GM18519 (cell line): ENCODE data around the gene PDHA1.
A peak's percentile ranks its signal among the peaks of the same experiment; 100 is the strongest.

Experiments used
- ATAC-seq: cut with Tn5 transposase; IDR thresholded peaks from one replicate; pipeline ENCODE4 v1.9.1; 2021; ENCODE audit warnings: mild to moderate bottlenecking, moderate library complexity; ENCODE audit not compliant: unreplicated experiment, low FRiP score

The PDHA1 gene

DNA sequence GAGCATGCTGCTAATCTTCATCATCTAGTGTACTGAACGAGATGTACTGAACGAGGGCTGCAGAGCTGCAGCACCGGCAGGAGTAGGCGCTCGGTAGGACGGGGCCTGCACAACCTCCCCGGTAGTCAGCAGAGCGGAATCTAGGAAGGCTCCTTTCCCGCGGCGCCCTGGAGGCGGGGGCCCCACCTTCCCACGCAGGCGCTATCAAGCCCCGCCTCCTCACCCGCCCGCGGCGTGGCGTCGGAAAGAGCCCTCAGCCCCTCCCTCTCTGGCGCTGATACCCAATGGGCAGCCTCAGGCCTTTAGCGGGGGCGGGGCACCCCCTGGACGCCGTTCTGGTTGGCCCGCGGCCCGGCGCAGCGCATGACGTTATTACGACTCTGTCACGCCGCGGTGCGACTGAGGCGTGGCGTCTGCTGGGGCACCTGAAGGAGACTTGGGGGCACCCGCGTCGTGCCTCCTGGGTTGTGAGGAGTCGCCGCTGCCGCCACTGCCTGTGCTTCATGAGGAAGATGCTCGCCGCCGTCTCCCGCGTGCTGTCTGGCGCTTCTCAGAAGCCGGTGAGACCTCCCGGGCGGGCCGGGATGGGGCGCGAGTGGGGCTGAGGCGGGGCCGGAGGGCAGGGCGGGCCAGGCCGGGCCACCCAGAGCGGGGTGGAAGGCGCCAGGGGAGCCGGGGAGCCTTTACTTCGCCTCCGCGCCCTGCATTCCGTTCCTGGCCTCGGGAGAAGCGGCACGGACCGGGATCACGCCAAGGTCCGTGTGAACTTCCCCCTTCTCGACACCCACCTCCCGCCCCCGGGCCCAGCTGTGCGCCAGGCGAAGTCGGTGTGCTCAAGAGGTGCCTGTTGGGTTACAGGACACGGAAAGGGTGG lies at the start of gene PDHA1:
PDHA1 (plus strand) TSS at position 393 of the 874 bp plus-strand sequence; CDS start at position 504, 111 bp downstream.
- peak; percentile 97 for ATAC-seq

DNA sequence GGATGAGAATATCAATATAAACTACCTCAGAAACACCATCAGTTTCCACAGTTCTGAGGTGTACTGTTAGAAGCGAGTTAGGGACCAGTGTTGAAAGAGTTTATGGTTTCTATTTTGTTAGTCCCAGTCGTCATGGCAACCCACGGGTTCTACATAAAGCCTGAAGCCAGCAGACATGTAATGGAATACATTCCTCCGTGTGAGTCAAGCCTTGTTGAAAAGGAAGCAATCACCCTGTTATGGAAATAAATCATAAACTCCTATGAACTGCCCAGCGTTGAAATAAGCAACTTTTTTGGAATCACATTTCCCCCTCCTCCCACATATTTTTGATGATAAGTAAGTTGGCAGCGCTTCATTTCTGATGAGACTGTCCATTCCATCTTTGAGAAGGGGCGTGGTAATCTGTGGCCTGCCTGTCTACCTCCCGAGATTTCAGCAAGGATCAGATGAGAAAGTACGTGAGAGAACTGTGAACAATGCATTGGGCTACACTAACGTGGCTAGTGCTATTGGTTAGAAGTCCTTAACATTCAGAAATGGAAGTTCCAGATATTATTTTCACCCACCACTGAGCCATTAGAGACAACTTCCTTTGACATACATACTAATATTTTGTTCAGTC lies 40.4 kb upstream of the PDHA1 start:
- ATAC-seq, result no peak

DNA sequence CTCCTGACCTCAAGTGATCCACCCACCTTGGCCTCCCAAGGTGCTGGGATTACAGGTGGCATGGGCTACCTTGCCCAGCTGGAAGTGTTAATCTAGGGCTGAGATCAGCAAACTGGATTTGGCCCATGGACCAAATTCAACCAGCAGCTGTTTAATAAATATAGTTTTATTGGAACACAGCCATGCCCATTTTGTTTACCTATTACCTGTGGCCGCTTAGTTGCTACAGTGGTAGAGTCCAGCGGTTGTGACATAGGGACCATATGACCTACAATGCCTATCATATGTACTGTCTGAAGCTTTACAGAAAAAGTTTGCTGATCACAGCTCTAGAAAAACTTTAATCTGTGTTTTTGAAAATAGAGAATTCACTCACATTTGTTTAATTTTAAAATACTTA lies 17.2 kb upstream of the PDHA1 start:
- no peak for ATAC-seq

DNA sequence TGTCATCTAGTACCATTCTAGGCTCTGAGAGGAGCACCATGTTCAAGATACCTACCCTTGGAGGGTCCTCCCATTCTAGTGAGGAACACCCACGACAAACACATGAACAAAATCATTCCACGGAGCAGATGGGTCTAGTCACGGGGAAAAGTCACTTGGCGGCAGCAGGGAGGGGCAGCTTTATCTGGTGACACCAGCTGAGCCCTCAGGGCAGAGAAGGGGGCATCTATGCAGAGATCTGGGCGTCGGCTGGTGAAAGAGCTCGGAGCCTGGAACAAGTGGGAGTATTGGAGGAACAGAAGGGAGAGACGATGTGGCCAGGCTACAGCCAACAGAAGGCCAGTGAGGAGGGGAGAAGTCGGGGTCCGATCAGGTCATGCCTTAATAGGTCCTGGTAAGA lies 11.9 kb upstream of the PDHA1 start:
- no peak for ATAC-seq

DNA sequence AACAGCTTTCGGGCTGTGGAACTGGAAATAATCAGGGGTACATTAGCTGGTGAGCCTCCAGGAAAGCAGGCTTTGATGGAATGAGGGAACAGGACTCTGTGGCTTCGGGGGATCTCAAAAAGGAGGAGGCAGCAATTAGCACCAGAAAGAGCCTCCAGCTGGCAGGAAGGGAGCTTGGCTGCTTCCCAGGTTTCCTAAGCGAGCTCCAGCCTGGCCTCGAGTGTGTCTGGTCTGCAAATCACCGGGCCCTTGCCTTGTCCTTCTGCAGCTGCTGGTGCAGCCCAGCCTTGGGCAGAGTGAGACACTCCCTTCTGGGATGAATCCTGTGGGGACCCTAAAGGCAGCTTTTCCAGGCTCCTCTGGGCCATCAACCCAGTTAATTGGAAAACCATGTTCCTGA lies 10.7 kb upstream of the PDHA1 start:
- no peak for ATAC-seq

DNA sequence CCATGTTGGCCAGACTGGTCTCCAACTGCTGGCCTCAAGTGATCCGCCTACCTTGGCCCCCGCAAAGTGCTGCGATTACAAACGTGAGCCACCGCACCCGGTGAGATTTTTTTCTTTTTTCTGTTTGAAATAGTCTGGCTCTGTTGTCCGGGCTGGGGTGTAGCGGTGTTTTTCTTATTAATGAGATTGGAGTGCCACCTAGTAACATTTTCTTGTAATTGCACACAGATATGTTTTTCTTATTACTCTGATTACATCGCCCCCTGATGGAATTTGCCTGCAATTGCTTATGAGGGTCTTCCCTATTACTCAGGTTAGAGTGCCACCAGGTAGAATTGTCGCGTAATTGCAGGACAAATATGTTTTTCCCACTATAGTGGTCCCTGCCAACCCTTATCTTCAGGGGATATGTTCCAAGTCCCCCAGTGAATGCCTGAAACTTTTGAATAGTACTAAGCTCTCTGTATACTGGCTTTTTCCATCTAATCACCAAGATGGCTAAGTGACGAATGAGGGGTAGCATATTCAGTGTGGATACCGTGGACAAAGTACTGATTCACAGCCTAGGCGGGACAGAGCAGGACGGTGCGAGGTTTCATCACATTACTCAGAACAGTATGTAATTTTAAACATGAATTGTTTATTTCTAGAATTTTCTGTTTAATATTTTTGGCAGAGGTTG lies 8.6 kb upstream of the PDHA1 start:
- ATAC-seq, result no peak

DNA sequence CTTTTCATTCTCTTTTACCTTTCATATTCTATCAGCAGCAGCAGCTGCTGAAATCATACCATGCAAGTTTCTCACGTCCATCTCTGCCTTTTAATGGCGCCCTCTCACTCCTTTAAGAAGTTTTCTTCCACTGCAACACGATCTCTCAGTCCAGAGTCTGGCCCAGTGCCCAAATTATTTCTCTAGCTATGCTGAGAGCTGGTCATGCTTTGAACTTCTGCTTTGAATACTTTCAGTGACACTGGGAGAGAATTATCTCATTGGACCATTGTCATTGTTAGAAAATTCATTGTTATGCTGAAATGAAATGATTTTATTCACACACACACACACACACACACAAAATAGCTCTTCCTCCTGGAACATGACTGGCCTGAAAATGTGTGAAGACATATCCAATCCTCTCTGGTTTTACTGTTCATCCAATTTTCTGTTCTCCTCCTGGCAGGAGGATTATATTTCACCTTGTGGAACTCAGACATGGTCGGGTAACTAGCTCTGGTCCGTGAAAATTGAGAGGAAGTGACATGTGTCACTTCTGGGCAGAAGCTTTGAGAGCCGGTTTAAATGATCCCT lies 1.3 kb upstream of the PDHA1 start:
- ATAC-seq, result no peak

DNA sequence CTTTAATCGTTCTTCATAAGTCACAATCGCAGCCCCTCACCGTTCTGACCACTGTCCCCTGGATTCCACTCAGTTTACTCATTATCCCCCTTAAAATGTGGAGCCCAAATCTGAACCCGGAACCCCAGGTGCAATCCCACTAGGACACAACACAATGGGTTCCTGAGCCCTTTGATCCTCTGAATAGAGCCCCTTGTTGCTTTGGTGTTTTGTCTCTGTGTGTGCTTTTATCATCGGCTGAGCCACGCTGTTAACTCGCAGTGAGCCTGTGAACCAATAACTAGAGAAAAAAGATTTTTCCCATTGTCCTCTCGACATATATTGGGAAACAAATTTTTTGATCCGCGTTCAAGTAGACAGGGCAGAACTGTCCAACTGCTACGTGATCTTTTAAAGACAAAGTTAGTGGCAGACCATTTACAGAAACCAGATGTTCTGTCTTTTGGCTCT lies 617 bp upstream of the PDHA1 start:
- no peak for ATAC-seq

DNA sequence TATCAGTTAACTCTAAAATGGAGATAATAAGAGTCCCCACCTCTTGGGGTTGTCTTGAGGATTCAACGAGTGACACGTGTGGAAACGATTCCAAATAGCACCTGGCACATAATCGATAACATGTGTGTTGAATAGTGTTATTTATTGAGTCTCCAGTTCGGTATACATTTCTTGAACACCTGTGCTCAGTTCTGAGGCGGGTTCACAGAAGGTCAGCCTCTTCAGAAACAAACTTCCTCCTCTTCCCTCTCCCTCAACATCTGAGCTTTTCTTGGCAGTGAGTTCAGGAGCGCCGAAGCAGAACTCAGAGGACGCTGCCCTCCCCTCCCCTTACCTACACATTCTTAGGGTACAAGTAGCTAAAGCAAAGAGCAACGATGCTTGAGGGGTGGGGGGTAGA lies 934 bp downstream of the PDHA1 start:
- no peak for ATAC-seq

DNA sequence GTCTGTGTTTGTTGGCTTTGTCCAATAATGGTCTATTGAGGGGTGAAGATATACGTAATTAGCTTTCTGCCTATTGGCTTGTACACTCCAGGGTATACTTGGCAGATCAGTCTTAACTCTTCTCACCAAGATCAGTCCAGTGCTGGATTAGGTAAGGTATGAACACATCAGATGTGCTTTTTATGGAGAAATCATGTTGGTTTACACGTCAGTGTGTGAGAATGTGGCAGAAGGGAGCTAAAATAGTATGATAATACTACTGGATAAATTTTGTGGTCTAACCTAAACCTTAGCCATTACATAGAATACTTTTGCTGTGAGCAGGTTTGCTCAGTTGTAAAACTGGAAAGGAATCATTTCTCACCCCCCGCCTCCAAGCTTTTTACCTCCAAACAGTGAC lies 4.2 kb downstream of the PDHA1 start:
- no peak for ATAC-seq

DNA sequence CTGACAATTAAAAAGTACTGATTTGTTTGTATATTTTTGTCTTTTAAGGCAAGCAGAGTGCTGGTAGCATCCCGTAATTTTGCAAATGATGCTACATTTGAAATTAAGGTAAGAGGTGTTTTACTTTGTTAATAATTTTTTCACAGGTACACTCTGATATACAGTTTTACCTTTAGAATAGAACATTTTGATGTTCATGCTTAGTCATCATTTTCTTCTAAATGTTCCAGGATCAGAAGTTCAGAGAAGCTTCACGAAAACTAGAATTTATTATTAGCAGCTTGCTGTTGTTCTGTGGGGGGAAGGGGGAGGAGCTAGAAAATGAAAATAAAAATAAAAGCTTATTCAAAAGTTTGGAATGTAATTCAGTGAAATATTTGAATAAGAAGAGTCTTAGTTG lies 5.5 kb downstream of the PDHA1 start:
- no peak for ATAC-seq

DNA sequence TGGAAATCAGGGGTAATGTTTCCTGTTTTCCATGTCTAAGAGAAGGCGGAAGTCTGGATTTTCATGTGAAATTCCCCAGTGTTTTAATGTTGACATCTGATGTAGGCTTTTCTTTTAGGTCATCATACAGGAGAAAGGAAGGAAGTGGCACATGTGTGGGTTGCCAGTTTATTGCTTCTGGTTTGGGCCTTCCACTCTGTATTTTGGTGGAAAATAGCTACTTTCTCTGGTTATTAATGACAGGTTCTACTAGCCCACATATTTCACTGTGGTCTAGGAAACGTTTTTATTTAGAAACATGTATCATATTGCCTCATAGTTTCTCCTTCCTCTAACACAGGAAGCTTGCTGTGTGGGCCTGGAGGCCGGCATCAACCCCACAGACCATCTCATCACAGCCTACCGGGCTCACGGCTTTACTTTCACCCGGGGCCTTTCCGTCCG lies 7.2 kb downstream of the PDHA1 start:
- peak; percentile 90 for ATAC-seq

DNA sequence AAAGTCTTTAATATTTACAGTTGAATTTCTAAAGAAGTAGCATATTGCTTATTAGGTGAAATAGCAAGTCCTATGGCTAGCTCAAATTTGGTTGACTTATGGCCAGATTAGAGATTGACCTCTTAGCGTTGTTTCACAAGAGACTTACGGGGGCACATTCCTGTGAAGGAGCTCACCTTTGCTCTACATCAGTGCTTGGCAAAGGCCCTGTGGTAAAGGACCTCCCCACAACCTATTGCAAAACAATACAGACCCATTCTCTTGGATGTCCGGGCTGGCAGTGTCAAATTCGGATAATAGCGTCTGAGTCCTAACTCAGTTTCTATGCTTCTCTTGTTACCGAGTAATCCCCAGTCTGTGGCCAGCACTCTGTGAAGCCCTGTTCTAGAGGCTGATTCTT lies 10.9 kb downstream of the PDHA1 start:
- ATAC-seq, result no peak

DNA sequence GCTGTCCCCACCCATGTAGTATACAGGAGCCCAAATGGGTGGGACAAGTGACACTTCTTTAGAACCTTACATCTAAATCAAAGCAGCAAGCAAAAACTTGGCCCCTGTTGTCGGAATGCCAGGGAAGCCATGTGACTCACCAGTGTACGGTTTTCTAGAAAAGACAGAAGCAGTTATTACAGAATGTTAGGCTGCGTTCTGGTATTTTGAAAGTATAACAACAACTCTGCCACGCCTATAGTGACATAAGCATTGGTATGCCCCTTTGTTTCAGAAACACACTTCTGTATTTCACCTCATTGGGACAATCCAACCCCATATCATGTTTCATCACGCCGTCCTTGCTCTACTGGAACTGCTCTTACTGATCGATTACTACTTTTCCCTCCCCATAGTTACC lies 14.8 kb downstream of the PDHA1 start:
- no peak for ATAC-seq

DNA sequence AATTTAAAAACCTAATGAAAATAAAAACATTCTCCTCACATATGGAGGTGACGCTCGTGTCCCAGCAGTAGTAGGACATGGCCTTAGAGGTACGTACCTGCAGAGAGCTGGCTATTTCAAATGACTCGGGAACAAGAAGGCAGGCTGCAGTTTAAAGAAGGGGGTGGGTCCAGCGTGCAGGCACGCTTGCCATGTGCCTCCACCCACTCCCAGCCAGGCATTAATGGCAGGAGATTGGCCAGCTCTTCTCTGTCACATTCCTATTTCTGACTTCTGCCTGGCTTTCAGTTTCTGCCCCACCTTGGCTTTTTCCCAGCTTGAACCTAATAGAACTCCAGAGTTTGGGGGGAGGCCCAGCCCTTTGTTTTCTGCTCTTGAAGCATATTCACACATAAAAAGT lies 17.2 kb downstream of the PDHA1 start:
- no peak for ATAC-seq

DNA sequence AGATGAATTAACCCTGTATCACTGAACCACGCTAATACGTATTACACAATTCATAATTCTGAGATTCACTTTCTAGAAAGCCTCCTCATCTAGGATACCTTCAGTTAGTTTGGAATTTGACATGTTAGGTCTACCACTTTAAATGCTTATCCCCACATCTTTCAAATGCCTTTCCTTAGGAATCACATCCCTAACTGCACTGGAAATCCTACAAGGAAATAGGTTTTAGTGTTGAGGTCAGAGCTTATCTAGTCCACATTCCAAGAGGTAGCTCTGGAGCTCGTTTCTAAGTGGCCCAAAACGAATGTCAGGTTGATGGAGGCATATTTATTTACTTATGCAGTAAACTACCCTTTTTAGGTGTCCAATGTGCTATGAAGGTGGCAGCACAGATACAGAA lies 18.0 kb downstream of the PDHA1 start:
- ATAC-seq, result no peak

DNA sequence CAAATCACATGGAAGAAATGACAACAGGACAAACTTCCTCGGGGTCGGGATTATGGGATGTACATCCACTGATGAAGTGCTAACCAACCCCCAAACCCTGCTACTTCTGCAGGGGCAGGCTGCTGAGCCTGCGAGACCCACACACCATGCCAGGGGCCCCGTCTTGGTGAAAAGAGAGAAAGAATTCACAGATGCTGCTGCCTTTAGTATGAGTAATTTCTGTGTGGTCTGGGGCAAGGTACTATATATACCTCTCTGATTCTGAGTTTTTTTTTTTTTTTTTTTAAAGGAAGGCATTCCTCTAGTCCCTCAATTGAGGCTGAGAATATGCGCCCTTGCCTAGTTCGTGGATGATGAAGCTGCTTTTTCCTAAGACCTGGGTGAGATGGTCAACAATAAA lies 24.8 kb downstream of the PDHA1 start:
- ATAC-seq, result no peak

DNA sequence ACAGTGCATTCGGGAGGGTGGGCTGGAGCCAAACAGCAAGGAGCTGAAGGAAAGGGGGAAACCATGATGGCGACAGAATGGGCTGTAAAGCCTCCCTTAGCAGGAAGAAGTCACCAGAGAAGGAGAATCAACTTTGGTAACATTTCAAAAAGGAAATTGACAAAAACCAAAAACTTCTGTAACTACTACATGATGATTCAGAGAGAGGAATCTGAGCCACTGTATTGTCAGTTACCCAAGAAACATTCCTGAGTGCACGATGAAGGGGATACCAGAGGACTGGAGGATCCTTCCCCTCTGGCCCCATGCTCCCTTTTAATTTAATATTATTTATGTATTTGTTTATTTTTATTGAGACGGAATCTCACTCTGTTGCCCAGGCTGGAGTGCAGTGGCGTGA lies 26.3 kb downstream of the PDHA1 start:
- ATAC-seq, result no peak

DNA sequence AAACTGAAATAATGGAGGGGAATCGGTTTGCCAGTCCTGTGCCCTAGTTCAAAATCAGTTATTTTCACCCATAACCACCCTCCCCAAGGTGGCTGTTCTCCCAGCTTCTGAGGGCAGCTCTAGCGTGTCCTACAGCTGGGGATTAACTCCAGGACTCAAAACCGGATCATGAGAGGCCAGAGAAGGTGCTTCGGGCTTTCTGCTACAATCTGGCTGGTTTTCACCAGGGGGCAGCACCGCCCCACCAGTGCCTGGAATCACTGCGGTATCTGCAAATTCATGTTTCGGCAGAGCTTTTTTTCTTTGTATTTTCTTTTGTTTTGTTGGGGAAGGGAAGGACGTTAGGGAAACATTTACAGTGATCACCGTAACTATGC lies 28.4 kb downstream of the PDHA1 start:
- ATAC-seq, result peak; percentile 46

DNA sequence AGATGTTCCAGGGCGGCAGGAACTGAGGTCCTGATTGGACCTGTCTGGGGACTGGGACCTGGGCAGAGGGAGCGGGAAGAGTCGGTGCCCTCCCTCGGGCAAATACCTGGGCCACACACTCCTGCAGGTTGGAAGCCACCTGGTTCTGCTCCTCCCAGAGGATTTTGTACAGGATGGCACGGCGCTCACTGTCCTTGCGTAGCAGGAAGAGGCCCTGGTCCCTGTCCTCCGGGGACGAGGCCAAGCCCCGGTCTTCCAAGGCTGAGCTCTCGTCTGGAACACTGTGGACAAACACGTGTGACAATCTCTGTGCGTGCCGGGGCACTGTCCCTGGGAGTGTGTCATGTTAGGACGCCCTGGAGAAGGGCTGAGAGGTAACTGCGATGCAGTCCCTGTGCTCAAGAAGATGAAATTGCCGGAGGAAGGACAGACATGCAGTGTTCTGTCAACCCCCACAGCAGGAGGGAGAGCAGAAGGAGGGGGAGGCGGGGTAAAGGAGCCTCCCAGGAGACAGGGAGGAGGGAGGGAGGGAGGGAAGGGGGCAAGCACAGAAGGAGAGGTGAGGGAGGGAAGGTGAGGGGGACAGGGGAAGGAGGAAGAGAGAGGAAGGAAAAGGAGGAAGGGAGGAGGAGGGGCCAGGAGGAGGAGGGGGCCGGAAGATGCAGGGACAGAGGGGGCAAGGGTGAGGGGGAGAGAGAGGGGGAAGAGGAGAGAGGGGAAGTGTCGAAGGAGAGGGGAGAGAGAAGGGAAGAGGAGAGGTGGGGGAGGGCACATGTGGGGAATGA lies 29.0 kb downstream of the PDHA1 start:
- no peak for ATAC-seq
